ENCODE measurements around the gene MAST4.

Gene MAST4

DNA sequence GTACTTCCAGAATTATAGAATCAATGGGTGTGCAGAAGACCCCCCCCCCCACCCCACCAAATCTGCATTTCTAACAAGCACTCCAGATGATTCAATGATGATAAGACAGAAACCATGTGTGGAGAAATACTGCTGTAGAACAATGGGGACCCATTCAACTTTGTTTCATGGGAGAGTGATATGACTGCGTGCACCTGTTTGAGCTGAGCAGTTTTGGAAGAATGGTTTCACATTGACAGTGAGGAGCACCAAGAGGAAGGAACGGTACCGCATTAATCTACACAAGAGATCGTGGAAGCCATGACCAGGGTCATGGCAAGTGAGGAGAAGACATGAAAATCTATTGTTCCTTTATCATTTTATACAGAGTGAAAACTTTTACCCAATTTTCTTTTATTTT is 397.7 kb downstream of the MAST4 start:
- DNase-seq (ENCODE audit: low read depth), result no peak

DNA sequence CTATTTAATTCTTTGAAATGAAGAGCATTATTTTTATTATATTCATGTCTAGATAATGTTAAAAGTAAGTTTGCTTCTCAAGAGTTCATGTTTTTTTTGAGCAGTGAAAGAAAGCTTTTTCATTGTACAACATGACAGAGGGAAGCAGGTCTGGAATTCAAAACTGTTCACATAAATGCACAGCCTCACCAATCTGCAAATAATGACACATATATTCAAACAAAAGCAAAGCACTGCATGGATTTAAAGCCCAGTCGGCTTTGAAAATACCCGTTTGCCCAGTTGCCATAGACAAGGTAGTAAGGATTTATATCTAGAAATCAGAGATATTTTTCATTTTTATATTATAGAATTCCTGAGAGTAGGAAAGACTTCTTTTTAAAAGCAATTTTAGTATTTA is 398.6 kb downstream of the MAST4 start:
- DNase-seq (ENCODE audit: low read depth), result no peak

DNA sequence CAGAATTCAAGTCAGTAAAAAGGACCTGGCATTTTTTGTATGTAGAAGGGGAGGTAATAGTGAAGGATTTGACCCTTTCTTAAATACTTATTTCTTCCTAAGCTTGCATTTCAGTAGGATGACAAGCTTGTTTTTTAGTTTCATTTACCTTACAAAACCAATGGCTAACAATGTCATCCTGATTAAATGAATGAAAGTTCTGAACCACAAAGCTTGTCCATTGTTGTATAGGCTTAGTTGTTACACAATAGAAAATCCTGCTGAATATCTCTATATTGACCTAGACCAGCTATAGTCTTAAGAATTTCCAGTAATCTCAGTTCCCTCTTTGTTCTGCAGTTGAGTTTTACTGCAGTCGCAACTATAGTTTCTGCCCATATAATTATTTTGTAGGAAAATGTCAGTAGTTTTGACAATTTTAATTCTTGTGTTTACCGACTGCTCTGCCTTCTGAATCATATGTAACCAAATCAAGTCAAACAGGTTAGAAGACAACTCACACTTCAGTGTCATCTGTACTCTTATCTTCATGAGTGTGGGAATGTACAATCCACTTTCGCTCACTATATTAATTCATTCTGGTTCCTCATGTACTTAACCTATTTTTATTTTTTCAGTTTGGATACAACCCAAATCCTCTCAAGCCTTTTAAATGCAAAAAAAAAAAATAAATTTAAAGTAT is 404.7 kb downstream of the MAST4 start:
- no peak for DNase-seq (ENCODE audit: low read depth)

DNA sequence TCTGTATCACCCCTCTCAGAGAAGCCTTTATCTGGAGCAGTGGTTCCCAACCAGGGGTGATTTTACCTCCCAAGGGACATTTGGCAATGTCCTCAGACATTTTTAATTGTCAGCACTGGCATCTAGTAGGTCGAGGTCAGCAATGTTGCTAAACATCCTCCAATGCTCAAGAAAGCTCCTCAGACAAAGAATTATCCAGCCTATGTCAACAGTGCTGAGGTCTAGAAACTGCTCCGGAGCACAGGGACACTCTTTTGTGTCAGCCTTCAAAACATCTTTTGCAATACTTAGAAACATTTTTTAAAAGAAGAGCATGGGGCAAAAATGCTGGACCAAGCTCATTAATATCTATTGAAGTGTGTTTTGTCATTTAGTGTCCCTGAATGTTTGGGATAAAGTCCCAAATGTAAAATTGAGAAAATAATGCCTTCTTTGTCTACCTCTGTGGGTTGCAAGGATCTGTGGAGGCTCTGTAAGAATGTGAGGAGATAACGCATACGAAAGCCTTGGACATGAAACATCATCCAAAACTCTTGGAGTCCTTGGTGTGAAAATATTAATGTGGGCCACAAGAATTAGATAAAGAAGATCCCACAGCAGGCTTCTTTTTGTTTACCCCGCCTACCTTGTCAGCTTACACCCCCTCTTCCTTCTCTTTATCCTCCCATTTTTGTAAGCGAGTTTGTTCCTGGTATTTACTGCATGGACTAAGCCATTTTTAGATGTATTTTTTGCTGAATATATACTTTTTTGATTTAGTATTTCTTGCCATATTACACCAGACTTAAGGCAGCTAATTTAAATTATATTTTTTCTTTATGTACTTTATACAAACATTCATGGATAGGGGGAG is 406.9 kb downstream of the MAST4 start:
- DNase-seq (ENCODE audit: low read depth), result no peak

DNA sequence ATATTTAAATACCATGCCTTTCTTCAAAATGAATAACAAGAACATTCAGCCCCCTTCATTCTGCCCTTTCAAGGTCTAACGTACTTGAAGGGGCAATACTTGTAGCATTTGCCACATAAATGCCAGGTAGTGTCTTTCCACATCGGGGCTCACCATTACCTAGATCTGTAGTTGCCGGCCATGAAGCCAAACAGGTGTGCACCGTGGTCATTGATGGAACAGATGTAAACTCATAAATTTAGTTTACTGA is 407.4 kb downstream of the MAST4 start:
- no peak for DNase-seq (ENCODE audit: low read depth)

DNA sequence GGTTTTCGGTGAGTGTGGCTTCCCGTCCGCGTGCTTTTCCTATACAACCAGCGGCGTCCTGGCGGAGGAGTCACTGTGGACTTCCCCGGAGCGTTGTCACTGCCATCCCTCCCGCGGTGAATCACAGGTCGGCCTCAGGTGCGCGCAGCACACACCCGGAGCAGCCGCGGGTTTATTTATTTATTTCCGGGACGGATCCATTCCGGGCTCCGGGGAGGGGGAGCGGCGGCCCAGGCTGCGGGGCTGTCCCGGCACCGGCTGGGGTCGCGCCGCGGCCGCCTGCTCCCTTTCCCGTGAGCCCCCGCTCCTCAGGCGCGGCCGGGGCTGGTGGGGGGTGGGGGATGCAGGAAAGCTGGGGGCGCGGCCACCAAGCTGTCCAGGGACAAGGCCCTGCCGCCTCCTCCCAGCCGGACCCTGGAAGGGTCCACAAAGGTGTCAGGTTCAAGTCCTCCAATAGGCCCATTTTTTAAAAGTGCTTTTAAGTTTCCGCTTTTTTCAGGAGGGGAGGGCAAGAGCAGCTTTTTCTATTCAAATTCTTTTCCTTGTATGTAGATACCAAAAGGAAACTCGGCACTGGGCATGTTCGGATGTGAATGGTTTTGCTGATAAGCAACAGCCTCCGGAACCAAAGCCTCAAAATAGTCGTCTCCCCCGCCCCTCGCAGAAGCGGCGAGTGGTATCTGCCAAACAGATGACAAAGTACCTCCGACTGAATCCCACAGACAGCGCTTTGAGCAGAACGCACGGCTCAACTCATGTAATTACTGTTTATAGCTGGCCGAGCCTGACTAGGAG is 407.9 kb downstream of the MAST4 start:
- DNase-seq (ENCODE audit: low read depth), result peak; percentile 69

DNA sequence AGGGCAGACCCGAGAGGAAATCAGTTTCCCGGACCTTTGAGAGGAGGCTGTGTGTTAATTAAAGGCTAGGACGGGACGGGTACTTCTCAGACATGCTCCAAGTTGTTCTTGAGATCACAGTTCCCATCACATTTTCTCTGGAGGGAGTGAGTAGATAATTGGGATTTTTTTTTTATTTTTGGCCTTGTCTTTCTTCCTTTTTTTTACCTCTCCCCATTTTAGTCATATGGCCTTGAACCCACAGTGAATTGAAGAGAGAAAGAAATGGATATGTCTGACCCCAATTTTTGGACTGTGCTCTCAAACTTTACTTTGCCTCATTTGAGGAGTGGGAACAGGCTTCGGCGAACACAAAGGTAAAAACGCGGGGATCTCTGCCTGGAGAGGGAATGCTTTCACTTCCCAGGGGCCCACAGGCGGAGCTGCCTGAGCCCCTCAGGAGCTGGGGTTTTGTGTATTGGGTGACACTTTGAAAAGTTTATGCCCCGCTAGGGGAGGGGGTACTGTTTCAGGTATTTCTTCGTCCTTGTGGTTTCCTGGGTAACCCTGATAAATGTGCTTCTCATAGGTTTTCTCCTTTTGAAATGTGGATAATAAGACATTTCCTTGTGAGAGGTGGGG is 408.6 kb downstream of the MAST4 start:
- no peak for DNase-seq (ENCODE audit: low read depth)

DNA sequence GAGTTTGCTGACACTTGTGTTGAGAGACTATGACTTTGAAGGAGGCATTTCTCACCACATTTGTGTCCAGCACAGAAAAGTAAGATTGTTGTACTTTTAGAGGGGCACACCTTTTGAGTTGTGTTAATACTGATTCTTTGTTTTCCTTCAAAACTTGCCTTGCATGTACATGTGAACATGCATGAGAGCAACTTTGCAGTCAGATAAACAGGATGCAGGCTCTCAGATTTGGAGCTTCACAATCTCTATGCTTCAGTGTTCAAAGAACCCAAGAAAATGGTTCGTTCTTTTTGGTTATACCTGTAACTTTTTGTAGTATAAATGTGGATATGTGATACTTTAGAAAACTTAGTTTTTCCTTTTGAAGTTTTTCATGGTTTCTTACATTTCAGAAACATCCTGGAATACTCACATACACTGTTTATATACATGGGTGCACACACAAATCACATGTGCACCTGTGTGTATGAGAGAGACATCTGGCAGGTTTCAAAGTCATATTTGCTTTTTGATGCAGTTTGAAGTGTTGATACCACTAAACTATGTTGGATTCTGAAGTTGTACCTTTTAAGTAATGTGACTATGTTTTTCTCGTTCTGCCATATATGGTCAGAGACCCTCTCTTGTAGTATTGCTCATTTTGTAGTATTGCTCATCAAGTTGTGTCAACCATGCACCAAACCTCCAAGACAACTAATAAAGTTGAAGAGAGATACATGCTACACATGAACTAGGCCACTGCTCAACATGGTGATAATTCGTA is 409.7 kb downstream of the MAST4 start:
- no peak for DNase-seq (ENCODE audit: low read depth)

DNA sequence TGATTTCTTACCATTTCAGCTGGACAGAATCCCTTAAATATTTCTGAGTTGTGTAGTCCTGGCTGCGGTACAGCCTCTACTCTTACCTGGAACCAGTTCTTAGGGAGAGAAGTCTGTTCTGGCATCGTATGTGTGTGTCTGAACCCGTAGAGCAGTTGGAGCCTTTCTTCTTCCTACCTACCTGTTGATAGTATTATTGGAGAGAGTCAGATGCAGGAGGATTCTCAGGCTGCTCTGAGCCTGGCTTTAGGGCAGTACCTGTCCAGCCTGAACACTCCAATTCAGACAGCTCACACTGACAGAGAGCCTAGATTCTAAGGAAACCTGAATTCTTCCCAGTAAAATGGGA is 410.3 kb downstream of the MAST4 start:
- DNase-seq (ENCODE audit: low read depth), result no peak

DNA sequence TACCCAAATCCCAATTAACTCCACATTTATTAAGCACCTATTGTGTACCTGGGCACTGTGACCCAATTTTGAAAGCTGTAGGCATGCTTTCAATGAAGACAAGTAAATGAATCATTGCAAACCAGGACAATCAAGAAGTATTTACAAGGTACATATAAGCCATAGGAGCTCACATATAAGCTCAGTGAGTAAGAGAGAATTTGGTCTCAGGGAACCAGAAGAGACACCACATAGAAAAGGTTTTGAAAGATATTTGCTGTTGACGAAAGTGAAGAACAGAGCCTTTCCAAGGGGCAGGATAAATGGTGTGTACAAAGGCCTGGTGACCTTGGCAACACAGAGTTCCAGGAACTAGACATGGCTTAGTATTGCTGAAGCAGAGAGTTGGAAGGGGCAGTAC is 412.8 kb downstream of the MAST4 start:
- DNase-seq (ENCODE audit: low read depth), result no peak

DNA sequence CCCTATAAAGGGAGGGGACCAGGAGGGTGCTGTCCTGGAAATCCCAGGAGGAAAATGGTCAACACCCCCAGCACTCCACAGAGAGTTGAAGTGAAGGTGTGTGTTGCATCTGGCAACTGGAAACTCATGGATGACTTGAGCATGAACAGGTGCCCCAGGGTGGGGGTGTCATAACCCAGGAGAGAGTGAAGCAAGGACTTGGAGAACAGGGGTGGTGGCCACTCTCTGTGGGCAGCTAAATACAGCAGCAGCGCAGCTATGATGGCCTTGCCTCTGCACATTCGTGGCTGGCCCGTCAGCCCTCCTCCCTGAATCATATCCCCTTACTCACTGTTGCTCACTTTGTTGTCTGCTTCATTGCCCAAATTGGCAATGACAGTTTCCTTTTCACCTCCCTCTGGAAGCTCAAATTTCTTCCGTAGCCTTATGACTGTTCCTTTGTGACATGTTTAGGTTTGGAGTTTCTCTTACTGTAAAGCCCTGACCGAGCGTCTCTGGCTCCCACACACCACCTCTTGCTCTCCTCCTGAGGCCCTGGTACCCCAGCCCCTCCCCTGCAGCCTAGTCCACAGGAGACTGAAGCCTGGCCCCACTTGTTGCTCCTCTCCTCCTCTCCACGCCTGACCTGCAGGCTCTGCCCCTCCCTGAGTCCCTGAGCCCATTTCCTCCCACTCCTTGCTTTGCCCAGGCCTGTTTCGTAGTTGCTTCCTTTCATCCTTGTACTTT is 414.7 kb downstream of the MAST4 start:
- no peak for DNase-seq (ENCODE audit: low read depth)

DNA sequence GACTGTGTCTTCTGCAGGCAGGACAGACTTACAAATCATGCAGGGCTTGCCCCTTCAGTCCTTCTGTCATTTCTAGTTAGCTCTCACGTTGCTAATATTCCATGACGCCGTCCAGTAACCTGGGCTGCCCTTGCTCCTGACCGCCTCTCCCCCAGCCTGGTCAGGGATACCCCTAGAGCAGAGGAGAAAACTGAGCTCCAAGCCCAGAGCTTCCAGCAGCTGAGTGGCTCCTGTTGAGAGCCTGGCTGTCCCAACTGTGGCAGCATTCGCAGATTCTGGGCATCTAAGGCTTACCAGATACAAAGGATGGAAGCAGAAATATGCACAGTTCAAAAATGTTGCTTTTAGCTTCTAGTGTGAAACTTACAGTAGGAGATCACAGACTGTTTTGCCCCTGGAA is 415.2 kb downstream of the MAST4 start:
- DNase-seq (ENCODE audit: low read depth), result no peak

DNA sequence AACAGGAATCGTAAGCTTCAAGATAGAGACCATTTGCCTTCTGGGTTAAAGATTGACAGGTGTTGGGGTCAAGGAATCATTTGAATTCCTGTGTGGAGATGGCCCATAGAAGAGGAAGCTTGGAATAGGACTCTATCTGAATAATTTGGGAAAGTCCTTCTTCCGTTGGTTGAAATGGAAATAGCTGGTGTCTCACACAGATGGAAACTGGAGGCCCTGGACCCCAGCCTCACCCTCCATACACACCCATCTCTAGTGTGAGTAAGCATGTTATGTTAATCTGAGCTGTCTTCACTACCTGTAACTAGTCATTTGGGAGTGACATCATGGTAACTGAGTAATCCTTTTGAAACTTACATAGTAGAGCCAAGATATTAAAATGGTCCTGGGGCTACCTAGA is 416.0 kb downstream of the MAST4 start:
- no peak for DNase-seq (ENCODE audit: low read depth)

DNA sequence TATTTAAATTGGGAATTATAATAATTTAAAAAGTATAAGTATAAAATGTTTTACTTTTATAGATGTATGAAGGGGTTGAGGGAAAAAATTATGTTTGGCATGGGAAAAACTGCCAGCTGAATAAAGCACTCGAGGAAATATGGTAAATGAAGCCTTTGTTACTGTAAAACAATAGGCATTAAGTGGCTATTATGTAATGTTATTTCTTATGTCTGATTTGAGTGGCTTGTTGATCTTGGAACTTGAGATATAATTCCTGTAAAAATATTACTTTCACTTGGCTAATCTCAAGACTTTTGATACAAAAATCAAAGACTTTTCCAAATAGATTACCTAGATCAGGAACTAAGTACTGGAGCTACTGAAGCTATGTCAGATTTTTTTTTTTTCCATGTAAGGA is 417.5 kb downstream of the MAST4 start:
- no peak for DNase-seq (ENCODE audit: low read depth)

DNA sequence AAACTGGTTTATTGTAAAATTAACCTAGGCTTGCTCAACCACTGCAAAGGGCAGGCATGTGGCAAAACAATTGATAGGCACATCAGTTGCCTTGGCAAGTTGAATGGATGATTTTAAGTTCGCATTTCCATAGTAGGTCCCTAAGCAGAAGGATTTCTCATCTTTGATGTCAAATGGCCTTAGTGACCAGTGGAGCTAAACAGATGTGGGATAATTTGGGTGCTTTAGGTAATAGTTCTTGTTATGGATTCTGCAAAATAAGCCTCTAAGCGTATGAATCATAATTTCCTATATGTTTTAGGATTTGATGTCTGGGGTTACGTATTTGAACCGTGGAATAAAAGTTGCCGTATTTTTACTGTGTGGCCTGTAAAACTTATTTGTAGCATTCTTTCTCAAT is 418.0 kb downstream of the MAST4 start:
- DNase-seq (ENCODE audit: low read depth), result no peak

DNA sequence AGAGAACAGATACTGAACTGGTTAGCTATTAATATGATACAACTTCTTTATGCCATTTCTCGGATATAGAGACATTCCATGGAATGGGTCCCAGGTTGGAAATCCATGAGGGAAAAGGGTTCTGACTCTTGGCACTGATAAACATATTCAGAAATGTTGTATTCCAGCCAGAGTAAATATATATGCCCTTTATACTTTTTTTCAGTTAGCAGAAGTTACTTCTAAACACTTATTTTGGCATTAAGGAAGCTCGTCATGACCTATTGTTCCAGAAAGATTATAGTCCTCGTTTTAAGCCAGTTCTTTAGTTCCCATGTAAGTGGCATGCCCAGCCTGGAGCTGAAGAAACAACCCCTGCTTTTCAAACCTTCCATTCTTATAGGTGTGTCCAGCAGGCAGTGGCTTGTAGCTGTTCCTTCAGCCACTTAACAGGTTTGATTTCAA is 418.8 kb downstream of the MAST4 start:
- no peak for DNase-seq (ENCODE audit: low read depth)

DNA sequence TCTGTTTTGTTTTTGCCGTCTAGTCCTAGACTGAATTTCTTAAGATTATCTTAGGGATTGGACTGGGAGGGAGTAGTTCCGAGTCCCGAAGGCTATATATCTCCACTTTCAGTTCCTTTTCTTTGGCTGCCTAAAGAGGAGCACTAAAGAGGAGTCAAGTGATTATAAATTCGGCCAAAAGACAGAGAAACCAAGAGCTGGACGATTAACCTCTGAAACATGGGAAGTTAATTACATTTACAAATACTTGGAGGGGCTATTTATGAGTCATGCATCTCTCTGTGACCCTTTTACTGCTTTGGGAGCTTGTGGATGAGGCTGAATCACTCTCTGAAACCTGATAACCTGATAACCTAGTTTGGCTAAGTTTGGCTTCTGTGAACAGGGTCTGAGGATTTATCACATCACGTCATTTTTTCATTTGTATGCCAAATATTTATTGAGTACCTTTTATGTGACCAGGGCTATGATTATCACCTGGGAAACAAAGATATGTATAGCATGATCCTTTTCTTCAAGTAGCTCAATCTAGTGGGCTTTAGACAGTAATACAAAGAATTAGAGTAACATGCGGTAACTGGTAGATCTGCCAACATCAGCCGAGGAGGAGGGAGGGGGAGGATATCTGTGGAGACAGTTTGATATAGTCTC is 419.5 kb downstream of the MAST4 start:
- no peak for DNase-seq (ENCODE audit: low read depth)

DNA sequence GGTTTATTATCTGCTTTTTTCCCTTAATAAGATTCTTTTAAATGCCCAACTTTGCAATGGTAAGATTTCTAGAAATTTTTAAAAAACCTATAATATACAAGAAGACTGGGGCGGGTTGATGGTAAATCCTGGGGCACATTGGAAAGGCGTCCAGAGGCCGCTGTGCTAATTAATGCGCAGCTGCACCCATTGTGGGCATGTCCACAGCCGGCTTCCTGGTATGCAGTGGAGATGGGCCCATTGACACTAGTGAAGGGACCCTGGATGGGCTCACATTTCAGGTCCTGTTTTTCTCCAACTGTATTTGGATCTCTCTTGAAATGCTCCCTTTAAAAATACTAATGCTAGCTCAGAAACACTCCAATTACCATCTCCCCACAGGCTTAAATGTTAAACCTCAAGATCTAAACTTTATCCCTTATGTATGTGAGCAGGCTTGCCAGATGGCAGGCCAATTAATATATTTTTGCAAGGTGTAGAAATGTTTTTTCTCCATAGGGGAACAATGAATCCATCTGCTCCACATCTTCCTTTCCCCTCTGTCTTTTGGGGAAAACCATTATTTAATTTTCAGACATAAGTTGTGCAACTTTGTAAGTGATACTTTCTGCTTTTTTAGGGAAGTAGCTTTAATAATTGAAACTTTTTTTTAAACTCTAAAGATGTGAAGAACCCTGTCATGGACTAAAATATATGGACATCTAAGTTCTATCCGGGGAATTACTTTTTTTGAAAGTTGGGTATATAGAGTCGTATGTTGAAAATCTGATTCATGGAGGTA is 423.1 kb downstream of the MAST4 start:
- no peak for DNase-seq (ENCODE audit: low read depth)

DNA sequence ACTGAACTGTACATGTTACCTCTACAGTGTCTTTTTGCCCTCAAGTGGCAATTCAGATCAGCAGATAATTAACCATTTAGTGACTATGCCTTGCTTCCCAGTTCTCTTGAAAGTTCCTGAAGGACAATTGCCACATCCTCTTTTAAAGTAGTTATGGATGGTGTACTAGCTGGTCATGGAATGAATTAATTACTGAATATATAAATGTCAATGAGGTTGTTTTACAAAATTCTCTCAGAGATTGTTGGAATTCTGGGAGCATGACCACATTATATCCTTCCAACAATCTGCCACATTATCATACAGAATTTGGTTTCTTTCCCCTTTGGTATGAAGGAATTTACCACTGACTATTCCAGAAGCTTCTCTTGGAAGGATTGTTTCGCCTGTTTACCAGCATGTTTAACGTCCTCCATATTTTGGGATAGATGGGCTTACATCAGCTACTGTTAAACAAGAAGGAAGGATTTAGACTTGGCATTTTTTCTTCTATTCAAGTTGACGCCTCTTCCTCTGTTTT is 424.0 kb downstream of the MAST4 start:
- DNase-seq (ENCODE audit: low read depth), result no peak

DNA sequence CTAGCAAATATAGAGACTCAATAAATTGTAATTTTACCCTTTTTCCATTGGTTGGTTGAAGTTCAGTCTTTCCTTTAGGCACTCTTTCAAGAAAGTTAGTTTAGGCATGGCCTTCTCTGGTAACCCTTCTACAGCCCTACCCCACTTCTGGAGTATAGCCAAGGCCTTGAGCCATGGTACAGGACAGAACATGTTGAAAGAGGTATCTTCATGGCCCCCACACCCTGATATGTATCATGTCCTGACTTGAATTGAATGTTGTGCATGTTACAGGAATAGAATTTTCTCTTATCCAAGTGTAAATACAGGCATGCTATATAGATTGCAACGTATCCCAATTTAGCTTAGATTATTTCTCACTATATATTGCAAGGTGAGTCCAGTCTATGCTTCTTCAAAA is 424.8 kb downstream of the MAST4 start:
- DNase-seq (ENCODE audit: low read depth), result no peak
